Stimulated activated CD8-positive, alpha-beta memory T cell treated with anti-CD3 and anti-CD28 coated beads, Interleukin-7, amount 100 ng/mL, for 48 hours (primary cell): ENCODE measurements around the gene ROMO1.
A peak's percentile ranks its signal among the peaks of the same experiment; 100 is the strongest.
"Not testable (repeated sequence)": the region's sequence is repeated elsewhere in the genome, so short reads cannot be mapped to it uniquely, and the experiment has no call there.

Experiments used
- DNase-seq, 2 donors: peaks; one replicate each; pipeline ENCODE4 v3.0.0-alpha.2; 2020; ENCODE audit warnings: low read depth in 1 of 2; ENCODE audit errors: extremely low read depth in 1 of 2

Gene ROMO1

DNA sequence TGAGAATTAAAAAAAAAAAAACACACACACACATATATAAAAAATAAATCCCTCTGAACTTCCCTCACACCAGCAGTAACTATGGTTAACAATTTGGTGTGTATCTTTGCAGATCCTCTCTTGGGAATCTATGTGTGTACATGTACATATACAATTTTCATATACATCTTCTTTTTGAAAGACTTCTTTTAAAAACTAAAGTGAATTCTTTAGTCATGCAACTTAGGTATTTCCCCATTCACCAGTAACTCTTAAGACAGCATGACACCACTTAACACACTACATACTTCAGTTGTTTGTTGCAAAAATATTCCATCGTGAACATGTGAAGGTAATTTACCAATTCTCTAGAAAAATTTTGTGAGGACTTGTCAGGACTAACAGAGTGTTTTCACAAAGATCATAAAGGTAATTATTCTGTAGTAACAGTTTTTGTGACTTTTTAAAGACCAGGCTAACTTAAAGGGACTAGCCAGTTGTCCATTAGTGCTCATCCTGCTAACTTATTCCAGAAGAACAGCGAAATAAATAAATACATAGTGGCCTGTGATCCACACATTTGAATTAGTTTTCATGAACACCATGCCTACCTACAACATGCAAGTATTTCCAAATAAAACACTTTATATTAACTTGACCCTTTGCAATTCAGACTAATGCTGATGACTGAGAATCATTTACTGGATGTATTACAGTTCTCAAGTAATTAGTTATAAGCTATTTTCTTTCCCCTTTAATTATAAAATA, 30.8 kb downstream of the ROMO1 start:
- no peak for DNase-seq

DNA sequence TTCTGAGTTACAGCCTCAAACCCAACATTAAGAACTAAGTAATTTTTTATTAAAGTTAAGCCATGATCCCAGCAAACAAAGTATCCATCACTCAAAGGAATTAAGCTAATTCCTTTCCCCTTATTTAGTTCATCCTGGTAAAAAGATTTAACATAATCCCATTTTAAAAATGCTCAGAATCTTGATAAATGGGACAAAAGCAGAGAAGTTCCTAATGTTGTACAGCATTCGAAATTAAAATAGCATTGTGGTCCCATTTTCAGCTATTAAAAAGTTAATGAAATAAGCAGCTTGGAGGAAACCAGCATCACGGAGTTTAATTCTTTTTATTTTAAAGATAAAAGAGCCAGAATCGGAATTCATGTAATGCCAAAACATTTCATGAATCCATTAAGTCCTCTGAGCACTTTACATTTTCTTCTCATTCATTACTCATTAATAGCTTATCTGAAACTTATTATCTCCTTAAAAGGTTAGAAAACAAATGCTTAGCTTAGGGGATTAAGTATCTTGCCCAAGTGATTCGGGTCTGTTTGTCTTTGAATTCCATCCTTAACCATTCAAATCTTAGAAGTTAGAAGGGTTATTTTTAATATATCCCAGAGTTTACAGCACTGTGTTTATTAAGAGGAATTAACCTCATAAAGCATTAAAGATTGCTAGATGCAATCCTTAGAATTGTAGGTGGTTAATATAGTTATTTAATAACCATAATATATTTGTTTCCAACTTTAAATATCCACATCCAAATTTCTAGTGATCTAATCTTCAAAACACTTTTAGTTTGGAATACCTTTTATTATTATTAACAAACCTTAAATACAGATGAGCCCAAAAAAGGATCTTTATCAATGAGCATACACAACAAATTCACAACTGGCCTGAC, 31.6 kb downstream of the ROMO1 start:
- DNase-seq, result no peak

DNA sequence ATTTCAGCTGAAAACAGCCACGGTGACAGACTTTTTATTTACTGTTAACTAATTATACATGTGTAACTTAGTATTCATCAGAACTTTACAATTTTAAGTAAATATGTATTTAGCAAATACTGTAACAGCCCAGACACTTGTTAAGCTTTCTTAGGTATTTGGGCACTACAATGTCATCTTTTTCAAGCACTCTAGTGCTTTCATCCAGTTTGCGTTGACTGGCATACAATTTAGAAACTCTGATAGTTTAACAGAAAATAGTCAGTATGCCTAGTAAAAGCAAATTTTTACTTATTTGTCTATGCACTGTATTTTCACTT, 32.2 kb downstream of the ROMO1 start:
- DNase-seq, result no peak

- no peak for DNase-seq
Measured at GRCh38 chr20:35731862-35732643, 32.8 kb downstream of the ROMO1 start.

- DNase-seq, result no peak
Measured at GRCh38 chr20:35732644-35732982, 33.4 kb downstream of the ROMO1 start.

DNA sequence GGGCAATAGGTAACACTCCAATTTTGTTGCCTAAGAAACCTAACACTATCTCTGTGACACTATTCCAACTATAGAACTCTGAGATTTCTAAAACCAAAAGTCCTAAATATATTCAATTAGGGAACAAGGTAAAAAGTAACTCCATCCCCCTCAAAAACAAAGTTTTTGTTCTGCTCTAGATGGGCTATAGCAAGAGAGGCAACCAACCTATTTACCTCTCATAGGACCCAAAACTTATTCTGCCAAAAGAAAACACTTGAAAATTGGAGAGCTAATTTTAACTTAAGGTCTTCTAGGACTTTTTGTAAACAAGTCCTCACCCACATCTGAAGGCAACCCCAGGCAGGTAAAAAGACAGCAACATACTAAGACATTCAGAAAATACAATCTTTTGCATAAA, 35.2 kb downstream of the ROMO1 start:
- DNase-seq, result no peak

GRCh38 chr20:35734777-35735649, 35.8 kb downstream of the ROMO1 start:
- DNase-seq, result no peak

DNA sequence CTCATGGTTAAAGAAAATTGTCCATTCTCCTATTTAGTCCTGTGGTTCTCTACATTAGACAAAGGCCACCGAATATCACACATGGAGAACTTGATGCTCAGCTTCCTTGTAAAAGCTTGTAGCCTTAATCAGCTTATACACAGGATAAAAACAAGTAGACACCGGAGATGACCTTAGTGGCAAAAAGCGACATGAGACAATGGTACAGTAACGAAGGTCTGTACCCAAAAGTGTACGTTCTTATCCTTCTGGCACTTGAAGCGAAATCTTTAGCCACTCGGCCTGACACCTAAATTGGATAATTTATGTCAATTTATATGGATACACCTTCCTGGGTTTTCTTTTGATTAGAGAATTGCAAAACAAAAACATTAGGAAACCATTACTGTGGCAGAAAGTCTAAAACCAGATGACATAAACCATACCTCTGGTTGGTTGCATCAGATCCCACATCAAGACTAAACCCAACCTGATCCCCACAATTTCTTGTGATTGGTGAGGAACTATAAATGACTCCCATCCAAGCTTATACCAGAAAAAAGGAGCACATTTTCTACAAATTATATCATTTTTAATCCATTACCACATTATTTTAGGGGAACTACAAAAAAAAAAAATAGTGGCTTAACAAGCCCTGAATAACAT, 36.7 kb downstream of the ROMO1 start:
- no peak for DNase-seq

DNA sequence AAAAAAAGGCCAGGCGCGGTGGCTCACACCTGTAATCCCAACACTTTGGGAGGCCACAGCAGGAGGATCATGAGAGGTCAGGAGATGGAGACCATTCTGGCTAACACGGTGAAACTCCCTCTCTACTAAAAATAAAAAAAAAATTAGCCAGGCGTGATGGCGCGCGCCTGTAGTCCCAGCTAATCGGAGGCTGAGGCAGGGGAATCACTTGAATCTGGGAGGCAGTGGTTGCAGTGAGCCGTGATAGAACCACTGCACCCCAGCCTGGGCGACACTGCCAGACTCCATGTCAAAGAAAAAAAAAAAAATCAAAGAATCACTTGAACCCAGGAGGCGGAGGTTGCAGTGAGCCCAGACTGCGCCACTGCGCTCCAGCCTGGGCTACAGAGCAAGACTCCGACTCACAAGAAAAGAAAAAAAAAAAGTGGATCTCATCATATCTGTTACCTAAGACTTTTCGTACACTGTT, 38.7 kb downstream of the ROMO1 start:
- DNase-seq, result no peak

DNA sequence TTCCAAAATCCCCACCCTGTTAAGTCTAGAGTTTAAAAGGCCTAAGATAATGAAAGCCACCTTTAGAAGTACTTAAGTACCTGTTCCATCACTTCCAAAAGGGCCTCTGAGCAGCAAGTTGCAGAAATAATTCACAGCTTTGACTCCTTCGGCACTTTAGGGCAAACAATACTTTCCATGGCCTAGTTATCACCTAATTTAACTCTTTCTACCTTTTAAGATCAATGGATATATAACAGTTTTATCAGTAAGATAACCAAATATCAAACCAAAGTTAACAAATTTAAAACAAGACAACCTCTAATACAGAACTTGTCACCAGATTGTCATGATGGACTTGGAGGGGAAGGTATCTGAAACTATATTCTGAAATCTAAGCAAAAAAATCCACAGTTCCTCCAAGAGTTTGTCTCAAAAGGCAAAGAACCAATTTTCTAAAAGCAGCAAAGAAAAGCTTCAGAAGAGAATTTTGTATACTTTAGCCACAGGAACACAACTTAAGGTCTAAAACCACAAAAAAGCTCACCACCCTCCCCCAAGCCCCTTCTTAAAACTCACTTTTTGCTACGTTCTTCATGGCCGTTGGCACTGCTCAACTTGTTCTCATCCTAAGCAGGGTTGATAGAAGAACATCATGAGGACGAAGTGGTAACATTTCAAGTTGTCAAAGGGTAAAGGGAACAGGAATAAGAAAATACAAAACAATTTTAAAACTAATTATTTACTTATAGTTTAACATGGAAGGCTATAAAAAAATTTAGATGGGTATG, 39.4 kb downstream of the ROMO1 start:
- no peak for DNase-seq

GRCh38 chr20:35739294-35740163, 40.3 kb downstream of the ROMO1 start:
- DNase-seq, result no peak

- DNase-seq, result peak; percentile 94 to 100
Measured at GRCh38 chr20:35741892-35742740, 42.9 kb downstream of the ROMO1 start, which contains the start of gene RBM39. Gene RBM39 (minus strand): TSS chr20:35742260. CDS start chr20:35740874, 1,386 bp downstream.

GRCh38 chr20:35742741-35743523, 43.7 kb downstream of the ROMO1 start:
- DNase-seq, result no peak

DNA sequence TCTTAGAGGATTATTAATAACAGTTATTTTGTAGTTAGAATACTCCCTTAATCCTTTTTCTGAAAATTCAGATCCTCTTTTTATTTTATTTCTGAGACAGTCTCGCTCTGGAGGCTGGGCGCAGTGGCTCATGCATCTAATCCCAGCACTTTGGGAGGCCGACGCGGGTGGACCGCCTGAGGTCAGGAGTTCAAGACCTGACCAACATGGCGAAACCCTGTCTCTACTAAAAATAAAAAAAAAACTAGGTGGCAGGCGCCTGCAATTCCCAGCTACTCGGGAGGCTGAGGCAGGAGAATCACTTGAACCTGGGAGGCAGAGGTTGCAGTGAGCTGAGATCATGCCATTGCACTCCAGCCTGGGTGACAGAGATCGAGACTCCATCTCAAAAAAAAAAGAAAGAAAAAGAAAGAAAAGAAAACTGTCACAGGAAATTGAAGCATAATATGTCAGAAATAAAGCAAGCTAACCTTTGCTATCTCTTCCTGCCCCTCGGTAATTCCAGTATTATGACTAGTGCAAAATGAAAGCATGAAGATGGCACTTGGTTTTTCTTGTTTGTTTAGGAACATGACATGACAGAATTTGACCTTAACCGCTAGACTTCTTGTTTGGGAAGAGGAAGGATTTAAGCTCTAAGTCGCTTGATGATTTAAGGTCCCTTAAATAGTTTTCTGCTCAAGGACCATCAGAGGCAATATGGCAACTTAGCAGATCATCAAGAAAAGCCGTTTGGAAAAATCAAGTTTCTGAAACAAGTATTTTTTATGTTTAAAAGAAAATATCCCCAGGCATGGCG, 44.7 kb downstream of the ROMO1 start:
- DNase-seq, result no peak

DNA sequence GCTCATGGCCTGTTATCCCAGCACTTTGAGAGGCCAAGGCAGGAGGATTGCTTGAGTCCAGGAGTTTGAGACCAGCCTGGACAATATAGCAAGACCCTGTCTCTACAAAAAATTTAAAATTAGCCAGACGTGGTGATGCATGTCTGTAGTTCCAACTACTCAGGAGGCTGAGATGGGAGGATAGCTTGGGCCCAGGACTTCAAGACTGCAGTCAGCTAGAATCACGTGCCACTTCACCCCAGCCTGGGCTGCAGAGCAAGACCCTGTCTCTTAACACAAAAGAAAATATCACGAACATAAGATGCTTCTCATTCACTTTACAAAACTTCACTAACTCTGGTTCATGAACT, 45.3 kb downstream of the ROMO1 start:
- not testable (repeated sequence) for DNase-seq
